GM18909 (cell line): Measurements from ENCODE around the gene JAG2.

Experiments used
- ATAC-seq: cut with Tn5 transposase; IDR thresholded peaks from one replicate; pipeline ENCODE4 v1.9.1; 2021; ENCODE audit warnings: mild to moderate bottlenecking; ENCODE audit not compliant: unreplicated experiment, poor library complexity

JAG2 gene

DNA sequence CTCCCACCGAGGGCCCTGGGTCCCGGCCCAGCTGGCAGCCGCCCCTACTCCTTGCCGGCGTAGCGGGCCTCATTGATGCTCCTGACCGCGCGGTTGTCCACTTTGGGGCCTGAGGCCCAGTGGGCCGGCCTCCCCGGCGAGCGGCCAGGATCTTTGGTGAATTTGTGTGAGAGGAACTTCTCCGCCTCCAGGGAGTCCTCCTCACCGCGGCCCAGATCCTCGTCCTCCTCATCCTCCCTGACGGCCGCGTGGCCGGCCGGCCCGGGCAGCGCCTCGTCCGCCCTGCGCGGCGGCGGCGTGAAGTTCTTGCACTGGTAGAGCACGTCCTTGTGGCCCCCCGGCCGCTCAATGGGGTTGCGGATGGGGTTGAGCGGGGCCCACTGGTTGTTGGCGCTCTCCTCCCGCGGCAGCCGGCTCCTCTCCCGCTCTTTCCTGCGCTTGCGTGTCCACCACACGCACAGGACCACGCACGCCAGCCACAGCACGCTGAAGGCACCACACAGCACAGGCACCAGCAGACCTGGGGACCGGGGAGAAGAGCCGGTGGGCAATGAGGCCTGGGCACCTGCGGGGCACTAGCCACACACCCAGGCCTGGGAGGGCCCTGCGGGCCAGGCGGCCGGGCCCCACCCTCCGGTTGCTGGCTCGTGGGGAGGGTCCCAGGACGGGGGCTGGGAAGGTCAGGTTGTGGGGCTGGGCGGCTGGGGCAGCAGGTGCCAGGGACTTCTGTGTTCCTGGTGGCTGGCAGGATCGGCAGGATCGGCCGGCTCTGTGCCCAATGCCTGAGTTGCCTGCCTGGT is 25.7 kb downstream of the JAG2 start:
- ATAC-seq = no peak

DNA sequence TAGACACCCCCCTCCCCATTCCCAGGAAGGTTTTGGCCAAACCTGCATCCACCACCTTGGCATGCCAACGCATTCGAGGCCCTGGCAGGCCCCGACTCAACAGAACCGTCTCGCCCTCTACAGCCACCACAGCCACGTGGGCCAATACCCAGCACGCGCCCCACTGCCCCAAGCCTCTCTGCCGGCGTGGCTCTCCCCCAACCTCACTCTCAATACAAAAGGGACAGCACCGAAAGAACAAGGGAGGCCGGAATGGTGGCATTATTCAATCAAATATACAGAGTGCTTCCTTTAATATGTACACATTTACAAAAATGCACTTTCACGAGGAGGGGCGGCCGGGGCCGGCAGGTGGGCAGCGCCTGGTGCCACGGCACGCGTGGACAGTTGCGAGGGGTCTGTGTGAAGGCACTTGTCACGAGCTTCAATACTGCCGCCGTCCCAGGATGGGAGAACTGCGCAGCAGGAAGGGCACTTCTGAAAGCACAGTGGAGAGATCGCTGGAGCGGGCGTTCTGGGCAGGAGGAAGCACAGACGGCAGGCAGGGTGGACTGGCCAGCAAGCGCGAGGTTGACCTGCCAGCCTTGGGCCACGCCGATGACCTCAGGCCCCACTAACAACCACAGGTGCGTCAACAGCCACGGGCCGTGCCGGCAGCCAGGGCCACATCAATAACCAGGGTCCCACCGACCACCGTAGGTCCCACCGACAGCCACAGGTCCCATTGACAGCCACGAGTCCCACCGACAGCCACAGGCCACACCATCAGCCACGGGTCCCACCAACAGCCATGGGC is 26.9 kb downstream of the JAG2 start:
- ATAC-seq = no peak

GRCh38 chr14:105141026-105141425 is 27.6 kb downstream of the JAG2 start:
- ATAC-seq = no peak

- ATAC-seq = no peak
These were observed 28.0 kb downstream of the JAG2 start for GRCh38 chr14:105140581-105140980.

DNA sequence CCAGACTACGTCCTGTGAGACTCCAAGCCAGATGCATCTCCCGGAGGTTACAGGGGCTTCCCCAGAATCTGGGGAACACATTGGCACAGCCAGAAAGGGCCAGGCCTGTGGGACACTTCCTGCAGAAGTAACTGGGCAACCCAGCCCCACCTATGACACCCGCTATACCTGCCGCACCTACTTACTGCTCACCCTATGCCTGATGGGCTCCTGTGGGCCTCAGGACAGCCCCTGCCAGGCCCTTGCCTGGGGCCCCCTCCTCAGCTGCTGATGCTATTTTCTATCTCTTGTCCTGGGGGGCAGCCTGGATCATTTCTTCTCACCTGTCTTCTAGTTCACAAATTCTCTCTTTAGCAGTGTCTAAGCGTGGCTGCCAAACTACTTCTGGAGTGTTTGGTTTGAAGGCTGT is 28.7 kb downstream of the JAG2 start:
- no peak for ATAC-seq

- no peak for ATAC-seq
These were observed 29.3 kb downstream of the JAG2 start for GRCh38 chr14:105139212-105139825.

- no peak for ATAC-seq
These were observed 29.9 kb downstream of the JAG2 start for GRCh38 chr14:105138551-105139111.

- ATAC-seq = no peak
These were observed 30.5 kb downstream of the JAG2 start for GRCh38 chr14:105138021-105138541.

- no peak for ATAC-seq
These were observed 31.0 kb downstream of the JAG2 start for GRCh38 chr14:105137481-105138020.

- no peak for ATAC-seq
These were observed 31.9 kb downstream of the JAG2 start for GRCh38 chr14:105136401-105137322.

GRCh38 chr14:105135700-105136395 is 32.7 kb downstream of the JAG2 start:
- ATAC-seq = no peak

DNA sequence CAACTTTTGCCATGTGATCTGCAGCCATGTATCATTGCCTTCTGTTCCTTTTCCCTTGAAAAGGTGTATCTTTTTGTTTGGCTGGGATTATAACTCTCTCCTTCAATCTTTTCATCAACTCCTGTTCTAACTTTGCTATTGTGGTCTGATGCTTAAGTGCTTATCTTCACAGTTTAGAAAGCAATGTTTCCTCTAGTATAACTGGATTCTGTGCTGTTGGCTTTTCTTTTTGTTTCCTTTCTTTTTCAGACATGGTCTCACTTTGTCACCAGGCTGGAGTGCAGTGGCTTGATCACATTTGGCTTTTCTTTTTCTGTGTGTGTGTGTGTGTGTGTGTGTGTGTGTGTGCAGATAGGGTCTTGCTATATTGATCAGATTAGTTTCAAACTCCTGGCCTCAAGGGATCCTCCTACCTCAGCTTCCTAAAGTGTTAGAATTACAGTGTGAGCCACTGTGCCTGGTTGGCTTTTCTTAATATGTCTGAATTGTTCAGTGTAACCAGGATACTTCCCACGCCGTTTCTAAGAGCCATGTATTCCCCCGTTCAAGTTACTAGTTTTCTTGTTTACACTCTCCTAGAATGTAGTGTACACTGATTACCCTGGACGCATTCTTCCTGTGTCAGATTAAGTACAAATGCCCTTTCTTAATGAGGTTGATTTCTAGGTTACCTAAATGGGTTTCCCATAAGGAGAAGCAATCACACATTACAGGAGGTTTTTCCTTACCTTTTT is 35.5 kb downstream of the JAG2 start:
- ATAC-seq = no peak

DNA sequence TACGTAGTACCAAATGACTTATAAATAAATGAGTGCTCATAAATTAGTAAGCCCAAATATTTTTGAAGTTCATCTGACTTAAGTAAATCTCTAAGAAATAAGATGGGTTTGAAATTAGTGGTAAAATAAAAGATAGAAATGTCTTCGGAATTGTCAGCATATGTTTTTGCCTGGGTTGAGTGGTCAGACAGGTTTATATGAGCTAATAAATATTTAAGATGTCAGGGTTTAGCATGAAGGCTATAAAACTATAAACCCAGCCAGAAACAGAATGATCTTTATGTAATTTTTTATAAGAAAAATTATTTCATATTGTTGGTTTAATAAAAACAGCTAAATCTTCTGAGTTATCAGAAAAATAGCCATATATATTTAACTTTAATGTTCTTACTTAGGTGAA is 37.3 kb downstream of the JAG2 start:
- ATAC-seq = no peak

GRCh38 chr14:105128059-105128458 is 40.5 kb downstream of the JAG2 start:
- no peak for ATAC-seq

DNA sequence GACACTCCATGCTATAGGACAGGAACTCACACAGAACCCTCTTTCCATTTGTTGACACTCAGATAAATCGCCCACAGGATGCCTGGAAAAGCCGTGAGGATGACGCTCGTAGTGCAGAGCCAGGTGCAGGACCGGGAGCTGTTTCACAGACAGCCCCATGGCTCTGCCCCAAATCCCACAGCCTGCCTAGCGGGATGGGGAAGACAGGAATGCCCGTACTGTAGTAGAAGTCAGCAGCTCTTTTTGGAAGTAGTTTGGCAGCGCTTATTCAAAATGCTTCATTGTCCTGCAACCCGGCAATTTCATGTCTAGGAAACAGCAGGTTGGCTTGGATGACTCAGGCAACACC is 41.6 kb downstream of the JAG2 start:
- ATAC-seq = no peak

DNA sequence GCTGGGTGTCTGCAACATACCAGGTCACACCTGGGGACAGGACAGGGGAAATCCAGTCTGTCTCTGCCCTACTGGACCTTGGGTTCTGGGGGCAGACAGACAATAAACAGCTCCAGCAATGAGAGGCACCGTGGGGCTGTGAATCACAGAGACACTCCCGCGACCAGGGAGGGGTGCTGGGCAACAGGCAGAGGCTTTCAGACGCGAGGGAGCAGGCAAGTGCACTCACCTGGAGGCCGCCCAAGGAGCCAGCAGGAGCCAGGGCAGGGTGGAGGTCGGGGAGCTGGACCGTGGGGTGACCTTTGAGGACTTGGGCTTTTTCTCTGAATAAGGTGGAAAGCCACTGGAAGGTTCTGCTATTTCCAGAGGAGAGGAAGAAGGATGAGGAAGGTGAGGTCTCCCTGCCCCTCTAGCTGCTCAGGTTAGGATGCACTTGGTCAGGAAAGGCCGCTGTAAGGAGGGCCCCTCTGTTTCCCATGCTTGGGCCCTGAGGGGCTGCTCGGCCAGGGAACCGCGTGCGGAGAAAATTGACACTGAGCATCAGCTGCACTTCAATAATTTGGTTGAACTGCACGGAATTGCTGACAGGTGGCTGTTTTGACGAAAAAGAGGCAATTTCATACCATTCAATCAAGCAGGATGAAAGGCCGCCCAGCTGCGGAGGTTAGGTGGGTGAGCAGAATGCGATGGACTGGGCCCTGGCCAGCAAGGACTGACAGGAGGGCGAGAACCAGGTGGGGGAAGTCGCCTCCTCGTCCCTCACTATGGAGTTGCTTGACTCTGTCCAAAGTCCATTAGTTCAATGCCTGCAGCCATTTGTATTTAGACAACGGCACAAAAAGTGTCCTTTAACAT is 42.2 kb downstream of the JAG2 start:
- ATAC-seq = no peak

- ATAC-seq = no peak
These were observed 43.8 kb downstream of the JAG2 start for GRCh38 chr14:105124823-105125222.
